Vagina (tissue), 2 donors: ENCODE measurements around the gene ELMOD3. TPM values are rescaled to one million over a fixed set of nuclear protein-coding genes. Genes with fewer than 3 reads are reported as not detected.
"Not testable (repeated sequence)": the region's sequence is repeated elsewhere in the genome, so short reads cannot be mapped to it uniquely, and the experiment has no call there.

Experiments
- DNase-seq, 2 donors: peaks; one replicate each; pipeline ENCODE4 v3.0.0-alpha.2; 2017; ENCODE audit errors: extremely low spot score in 2 of 2
- H3K27ac ChIP-seq: fragments of 200-600 bp; sonication (generic); one replicate; pipeline ENCODE4 v1.5.1; 2019
- H3K27me3 ChIP-seq: fragments of 200-600 bp; sonication (generic); one replicate; pipeline ENCODE4 v1.5.1; 2019
- H3K36me3 ChIP-seq, 2 donors: fragments of 200-600 bp; sonication (generic); one replicate each; pipeline ENCODE4 v1.5.1; 2017 to 2019
- H3K4me1 ChIP-seq: fragments of 200-600 bp; sonication (generic); one replicate; pipeline ENCODE4 v1.5.1; 2019
- H3K4me3 ChIP-seq, 2 donors: fragments of 200-600 bp; sonication (generic); 1 replicate in 1 of 2; 2 replicates in 1 of 2; pipeline ENCODE4 v1.5.1; 2016 to 2019
- H3K9me3 ChIP-seq: fragments of 200-600 bp; sonication (generic); one replicate; pipeline ENCODE4 v1.5.1; 2019
- POLR2A ChIP-seq, 2 donors: fragments of 450-650 bp; IDR thresholded peaks; one replicate each; pipeline ENCODE4 v1.6.1; 2017; ENCODE audit warnings: antibody characterized with exemption in 2 of 2, mild to moderate bottlenecking in 2 of 2, moderate library complexity in 2 of 2
- POLR2AphosphoS5 ChIP-seq, 2 donors: sonication (generic); formaldehyde crosslinking; IDR thresholded peaks; one replicate each; pipeline ENCODE4 v1.9.0; 2017; ENCODE audit warnings: antibody characterized with exemption in 2 of 2, mild to moderate bottlenecking in 2 of 2, low read depth in 1 of 2; ENCODE audit not compliant: insufficient read depth in 1 of 2
- intact Hi-C: fragments of 100-400 bp; cut with DNase I; formaldehyde crosslinking; loops from one replicate; pipeline ENCODE4 v1.15.1; 2023
- total RNA-seq: library from RNA; depleted of rRNA; stranded (reverse); fragments of >200 nt; gene quantifications from one replicate; pipeline ENCODE4 v1.2.3, GENCODE V29; 2016
- TF ChIP-seq, protein P1 (sequence below), 3 experiments: fragments of 450-650 bp in 2 of 3; fragments of 200-600 bp in 1 of 3; sonication (generic) in 1 of 3; IDR thresholded peaks; one replicate each; pipeline ENCODE4 v1.5.1; 2017 to 2019; ENCODE audit warnings: antibody characterized with exemption in 3 of 3, mild to moderate bottlenecking in 2 of 3, moderate library complexity in 2 of 3

ELMOD3 gene
- total RNA-seq, 1 donor from 2014 or later: 44.7 TPM

- no peaks in the 10 kb centered on the region for H3K9me3 ChIP-seq
- H3K27me3 ChIP-seq: no peaks in the 10 kb centered on the region
- H3K27ac ChIP-seq: peak overlapping the region; percentile 76
- H3K4me3 ChIP-seq: peak overlapping the region; percentile 58 to 76
- no peak for TF ChIP-seq POLR2A (IDR thresholded peaks at IDR 0.05)
- TF ChIP-seq, protein P1, sequence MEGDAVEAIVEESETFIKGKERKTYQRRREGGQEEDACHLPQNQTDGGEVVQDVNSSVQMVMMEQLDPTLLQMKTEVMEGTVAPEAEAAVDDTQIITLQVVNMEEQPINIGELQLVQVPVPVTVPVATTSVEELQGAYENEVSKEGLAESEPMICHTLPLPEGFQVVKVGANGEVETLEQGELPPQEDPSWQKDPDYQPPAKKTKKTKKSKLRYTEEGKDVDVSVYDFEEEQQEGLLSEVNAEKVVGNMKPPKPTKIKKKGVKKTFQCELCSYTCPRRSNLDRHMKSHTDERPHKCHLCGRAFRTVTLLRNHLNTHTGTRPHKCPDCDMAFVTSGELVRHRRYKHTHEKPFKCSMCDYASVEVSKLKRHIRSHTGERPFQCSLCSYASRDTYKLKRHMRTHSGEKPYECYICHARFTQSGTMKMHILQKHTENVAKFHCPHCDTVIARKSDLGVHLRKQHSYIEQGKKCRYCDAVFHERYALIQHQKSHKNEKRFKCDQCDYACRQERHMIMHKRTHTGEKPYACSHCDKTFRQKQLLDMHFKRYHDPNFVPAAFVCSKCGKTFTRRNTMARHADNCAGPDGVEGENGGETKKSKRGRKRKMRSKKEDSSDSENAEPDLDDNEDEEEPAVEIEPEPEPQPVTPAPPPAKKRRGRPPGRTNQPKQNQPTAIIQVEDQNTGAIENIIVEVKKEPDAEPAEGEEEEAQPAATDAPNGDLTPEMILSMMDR (IDR thresholded peaks at IDR 0.05): no peak
- TF ChIP-seq POLR2AphosphoS5 (IDR thresholded peaks at IDR 0.05; ENCODE audit: insufficient read depth in 1 of 2, low read depth in 1 of 2): no peak
- peaks cover 30% of the 10 kb centered on the region for H3K4me1 ChIP-seq
- peaks cover 0 to 35% of the 10 kb centered on the region in 2 donors for H3K36me3 ChIP-seq
- intact Hi-C loops: loop anchor here (2.0 kb wide), 1 partner anchor 28 kb away; the partner anchor contains the start of gene TGOLN2
- no peak for DNase-seq
Measured at GRCh38 chr2:85355073-85355410, 473 bp downstream of the ELMOD3 start.

- H3K27ac ChIP-seq: peak overlapping the region; percentile 76
- intact Hi-C loops: loop anchor here (2.0 kb wide), 1 partner anchor 29 kb away; the partner anchor contains the start of gene TGOLN2
- peaks cover 0 to 30% of the 10 kb centered on the region in 2 donors for H3K36me3 ChIP-seq
- H3K9me3 ChIP-seq: no peaks in the 10 kb centered on the region
- TF ChIP-seq, protein P1 (IDR thresholded peaks at IDR 0.05): no peak
- TF ChIP-seq POLR2A (IDR thresholded peaks at IDR 0.05) (no peak), POLR2AphosphoS5 (IDR thresholded peaks at IDR 0.05; ENCODE audit: insufficient read depth in 1 of 2, low read depth in 1 of 2) (no peak)
- H3K4me3 ChIP-seq: peak overlapping the region; percentile 58 to 76
- H3K27me3 ChIP-seq: no peaks in the 10 kb centered on the region
- peaks cover 30% of the 10 kb centered on the region for H3K4me1 ChIP-seq
- DNase-seq: no peak
Measured at GRCh38 chr2:85355521-85355920, 952 bp downstream of the ELMOD3 start.

GRCh38 chr2:85356186-85356585, 1.6 kb downstream of the ELMOD3 start:
- no peak overlapping the region for H3K4me3 ChIP-seq
- H3K36me3 ChIP-seq: peaks cover 0 to 24% of the 10 kb centered on the region in 2 donors
- H3K27me3 ChIP-seq: no peaks in the 10 kb centered on the region
- H3K27ac ChIP-seq: no peak overlapping the region
- H3K9me3 ChIP-seq: no peaks in the 10 kb centered on the region
- TF ChIP-seq POLR2AphosphoS5 (IDR thresholded peaks at IDR 0.05; ENCODE audit: insufficient read depth in 1 of 2, low read depth in 1 of 2) (no peak), POLR2A (IDR thresholded peaks at IDR 0.05) (no peak)
- TF ChIP-seq, protein P1 (IDR thresholded peaks at IDR 0.05): no peak
- intact Hi-C loops: no loop called here
- no peak for DNase-seq
- peaks cover 30% of the 10 kb centered on the region for H3K4me1 ChIP-seq

- intact Hi-C loops: no loop called here
- H3K4me3 ChIP-seq: no peak overlapping the region
- peaks cover 0 to 30% of the 10 kb centered on the region in 2 donors for H3K36me3 ChIP-seq
- H3K27me3 ChIP-seq: no peaks in the 10 kb centered on the region
- TF ChIP-seq POLR2AphosphoS5 (IDR thresholded peaks at IDR 0.05; ENCODE audit: insufficient read depth in 1 of 2, low read depth in 1 of 2): no peak
- TF ChIP-seq POLR2A (IDR thresholded peaks at IDR 0.05): no peak
- TF ChIP-seq, protein P1 (IDR thresholded peaks at IDR 0.05): no peak
- no peaks in the 10 kb centered on the region for H3K9me3 ChIP-seq
- no peak overlapping the region for H3K27ac ChIP-seq
- peaks cover 23% of the 10 kb centered on the region for H3K4me1 ChIP-seq
- no peak for DNase-seq
Measured at GRCh38 chr2:85357736-85358135, 3.2 kb downstream of the ELMOD3 start.

DNA sequence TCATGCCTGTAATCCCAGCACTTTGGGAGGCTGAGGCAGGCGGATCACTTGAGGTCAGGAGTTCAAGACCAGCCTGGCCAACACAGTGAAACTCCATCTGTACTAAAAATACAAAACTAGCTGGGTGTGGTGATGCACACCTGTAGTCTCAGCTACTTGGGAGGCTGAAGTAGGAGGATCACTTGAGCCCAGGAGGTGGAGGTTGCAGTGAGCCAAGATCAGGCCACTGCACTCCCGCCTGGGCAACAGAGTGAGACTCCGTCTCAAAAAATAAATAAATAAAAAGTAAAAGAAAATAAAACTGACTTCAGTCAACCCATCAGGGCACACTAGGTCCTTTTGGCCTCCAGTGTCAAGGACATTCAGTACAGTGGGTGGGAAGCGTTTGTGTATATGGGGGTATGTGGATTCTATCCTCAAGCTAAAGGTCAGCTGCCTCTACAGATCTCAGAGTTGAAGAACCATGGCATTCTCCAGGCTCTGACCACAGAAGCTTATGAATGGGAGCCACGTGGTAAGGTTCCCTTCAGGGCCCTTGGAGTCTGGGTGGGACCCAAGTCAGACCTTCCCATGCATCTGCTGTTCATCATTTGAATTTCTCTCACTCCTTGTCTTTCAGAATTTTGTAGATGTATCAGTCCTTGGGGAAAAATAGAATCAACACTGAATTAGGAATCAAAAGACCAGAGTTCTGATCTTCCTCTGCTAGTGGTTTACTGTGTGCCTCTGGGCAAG, 8.3 kb downstream of the ELMOD3 start:
- H3K4me1 ChIP-seq, H3K27me3 ChIP-seq, H3K27ac ChIP-seq, H3K9me3 ChIP-seq, DNase-seq, intact Hi-C loops, H3K4me3 ChIP-seq: not testable (repeated sequence)
- H3K36me3 ChIP-seq: peaks cover 0 to 31% of the 10 kb centered on the region in 2 donors
